Measurements from ENCODE around the gene USP17L5. TPM values are rescaled to one million over a fixed set of nuclear protein-coding genes. Genes with fewer than 3 reads are reported as not detected.
"Not testable (repeated sequence)": the region's sequence is repeated elsewhere in the genome, so short reads cannot be mapped to it uniquely, and the experiment has no call there.

USP17L5 gene
- total RNA-seq, 4 donors from 2014 or later, result not detected

GRCh38 chr4:9381012-9381534, 41.9 kb downstream of the USP17L5 start:
- H3K4me3 ChIP-seq, result peak overlapping the region; percentile 42
- 32% methylated on average over 25 of the region's 36 CpGs for WGBS
- H3K36me3 ChIP-seq, H3K9me3 ChIP-seq, H3K27ac ChIP-seq, H3K4me1 ChIP-seq, H3K27me3 ChIP-seq: not testable (repeated sequence)
- peak in 1 of 2 donors; percentile 56 for DNase-seq (ENCODE audit: low spot score in 2 of 2)
- TF ChIP-seq, protein P1, sequence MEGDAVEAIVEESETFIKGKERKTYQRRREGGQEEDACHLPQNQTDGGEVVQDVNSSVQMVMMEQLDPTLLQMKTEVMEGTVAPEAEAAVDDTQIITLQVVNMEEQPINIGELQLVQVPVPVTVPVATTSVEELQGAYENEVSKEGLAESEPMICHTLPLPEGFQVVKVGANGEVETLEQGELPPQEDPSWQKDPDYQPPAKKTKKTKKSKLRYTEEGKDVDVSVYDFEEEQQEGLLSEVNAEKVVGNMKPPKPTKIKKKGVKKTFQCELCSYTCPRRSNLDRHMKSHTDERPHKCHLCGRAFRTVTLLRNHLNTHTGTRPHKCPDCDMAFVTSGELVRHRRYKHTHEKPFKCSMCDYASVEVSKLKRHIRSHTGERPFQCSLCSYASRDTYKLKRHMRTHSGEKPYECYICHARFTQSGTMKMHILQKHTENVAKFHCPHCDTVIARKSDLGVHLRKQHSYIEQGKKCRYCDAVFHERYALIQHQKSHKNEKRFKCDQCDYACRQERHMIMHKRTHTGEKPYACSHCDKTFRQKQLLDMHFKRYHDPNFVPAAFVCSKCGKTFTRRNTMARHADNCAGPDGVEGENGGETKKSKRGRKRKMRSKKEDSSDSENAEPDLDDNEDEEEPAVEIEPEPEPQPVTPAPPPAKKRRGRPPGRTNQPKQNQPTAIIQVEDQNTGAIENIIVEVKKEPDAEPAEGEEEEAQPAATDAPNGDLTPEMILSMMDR (IDR thresholded peaks at IDR 0.05), result peak in 1 of 2 donors; percentile 54

DNA sequence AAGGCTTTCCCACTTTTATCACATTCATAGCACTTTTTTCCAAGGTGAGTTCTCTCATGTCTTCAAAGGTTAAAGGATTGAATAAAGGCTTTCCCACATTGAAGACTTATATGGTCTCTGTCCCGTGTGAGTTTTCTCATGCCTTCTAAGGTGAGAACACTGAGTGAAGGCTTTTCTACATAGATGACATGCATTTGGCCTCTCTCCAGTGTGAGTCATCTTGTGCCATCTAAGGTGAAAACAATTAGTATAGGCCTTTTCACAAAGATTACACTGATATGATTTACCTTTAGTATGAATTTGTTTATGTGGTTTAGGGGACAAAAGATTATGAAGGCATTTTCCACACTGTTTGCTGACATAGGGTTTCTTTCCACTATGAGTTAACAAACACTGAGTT, 44.9 kb downstream of the USP17L5 start:
- Histone ChIP-seq H3K4me3 (no peak overlapping the region), H3K4me1 (no peaks in the 10 kb centered on the region), H3K9me3 (no peaks in the 10 kb centered on the region), H3K36me3 (no peaks in the 10 kb centered on the region), H3K27me3 (no peaks in the 10 kb centered on the region), H3K27ac (no peak overlapping the region)
- DNase-seq (ENCODE audit: low spot score in 2 of 2), result no peak
- TF ChIP-seq EP300 (IDR thresholded peaks at IDR 0.05), result no peak
- no peak for TF ChIP-seq POLR2AphosphoS5 (IDR thresholded peaks at IDR 0.05)
- no peak for TF ChIP-seq POLR2A (IDR thresholded peaks at IDR 0.05)
- WGBS, result 54% methylated on average over 1 of the region's 1 CpG

GRCh38 chr4:9389001-9389400, 49.8 kb downstream of the USP17L5 start:
- not testable (repeated sequence) for H3K27ac ChIP-seq; H3K9me3 ChIP-seq; DNase-seq (ENCODE audit: low spot score in 2 of 2); H3K36me3 ChIP-seq; H3K4me1 ChIP-seq; H3K27me3 ChIP-seq; H3K4me3 ChIP-seq
- 31% methylated on average over 2 of the region's 2 CpGs for WGBS

Other genes with a start within 250 kb of the USP17L5 start
- not detected for gene FAM90A26, start 169.0 kb upstream of the USP17L5 start, total RNA-seq
- gene USP17L10, start 128.7 kb upstream of the USP17L5 start, total RNA-seq, result not detected
- gene USP17L11, start 124.0 kb upstream of the USP17L5 start, total RNA-seq, result not detected
- not detected for gene USP17L12, start 119.3 kb upstream of the USP17L5 start, total RNA-seq
- gene USP17L13, start 114.5 kb upstream of the USP17L5 start, total RNA-seq, result not detected
- not detected for gene USP17L15, start 105.0 kb upstream of the USP17L5 start, total RNA-seq
- not detected for gene USP17L17, start 95.5 kb upstream of the USP17L5 start, total RNA-seq
- not detected for gene USP17L18, start 90.8 kb upstream of the USP17L5 start, total RNA-seq
- not detected for gene USP17L19, start 86.0 kb upstream of the USP17L5 start, total RNA-seq
- gene USP17L20, start 81.3 kb upstream of the USP17L5 start, total RNA-seq, result not detected
- gene USP17L21, start 76.5 kb upstream of the USP17L5 start, total RNA-seq, result not detected
- not detected for gene USP17L22, start 71.8 kb upstream of the USP17L5 start, total RNA-seq
- not detected for gene USP17L24, start 14.2 kb upstream of the USP17L5 start, total RNA-seq
- gene USP17L25, start 9.5 kb upstream of the USP17L5 start, total RNA-seq, result not detected
- not detected for gene USP17L26, start 4.7 kb upstream of the USP17L5 start, total RNA-seq
- not detected for gene USP17L27, start 4.7 kb downstream of the USP17L5 start, total RNA-seq
- gene USP17L28, start 9.5 kb downstream of the USP17L5 start, total RNA-seq, result not detected
- gene USP17L29, start 14.2 kb downstream of the USP17L5 start, total RNA-seq, result not detected
- not detected for gene USP17L30, start 23.7 kb downstream of the USP17L5 start, total RNA-seq
- not detected for gene DEFB131A, start 105.0 kb downstream of the USP17L5 start, total RNA-seq

Measured in suprapubic skin (tissue), 4 donors.